GM12878 (cell line): Measurements from ENCODE around the gene MYOM1. TPM values are rescaled to one million over a fixed set of nuclear protein-coding genes. Genes with fewer than 3 reads are reported as not detected.
A peak's percentile ranks its signal among the peaks of the same experiment; 100 is the strongest.

Experiments
- ATAC-seq: fragments of 200-7000 bp; cut with Tn5 transposase; 3 replicates; pipeline ENCODE4 v1.9.1; 2020; ENCODE audit warnings: mild to moderate bottlenecking, moderate library complexity
- BruUV-seq: library from RNA; stranded (reverse); fragments of 400-500 nt; replicated peaks from 2 replicates; lab custom pipeline; 2021; lab: Mats Ljungman, UMichigan
- CTCF ChIA-PET: fragments of 300-600 bp; sonication (Branson Sonifier 250); formaldehyde crosslinking; extraction: SDS; loops from one replicate; lab custom pipeline; 2021; ENCODE audit warnings: inconsistent platforms; lab: Yijun Ruan, JAX
- POLR2A ChIA-PET: fragments of 350-600 bp; formaldehyde crosslinking; extraction: SDS; loops from one replicate; lab custom pipeline; 2021; ENCODE audit warnings: inconsistent platforms; lab: Charles Lee
- RAD21 ChIA-PET: fragments of 300-600 bp; sonication (Branson Sonifier 250); formaldehyde crosslinking; loops from one replicate; lab custom pipeline; 2023; ENCODE audit warnings: antibody characterized with exemption; ENCODE audit not compliant: unreplicated experiment; lab: Charles Lee
- SMC1A ChIA-PET: fragments of 300-600 bp; sonication (Branson Sonifier 250); formaldehyde crosslinking; loops from one replicate; lab custom pipeline; 2023; ENCODE audit not compliant: unreplicated experiment, uncharacterized antibody; lab: Charles Lee
- DNase-seq: peaks from one replicate; pipeline ENCODE4 v3.0.0-alpha.2; 2011; ENCODE audit warnings: low read depth, low spot score
- FAIRE-seq: peaks from 3 replicates; lab custom pipeline; 2011; peaks lifted over from hg19 to GRCh38; lab: Jason Lieb, UNC
- H2AFZ ChIP-seq: 2 replicates; pipeline ENCODE4 v1.6.0; 2011; ENCODE audit warnings: low read depth, low read length, control low read depth; ENCODE audit not compliant: control insufficient read depth
- H3K27ac ChIP-seq: 2 replicates; pipeline ENCODE4 v1.5.1; 2011; ENCODE audit warnings: control low read depth; ENCODE audit not compliant: control insufficient read depth, insufficient read depth
- H3K27me3 ChIP-seq, 2 experiments: replicated peaks in 1 of 2; 2 replicates each; pipeline versions ENCODE4 v1.6.0 to v1.6.1; 2011; ENCODE audit warnings: low read length in 1 of 2; ENCODE audit not compliant: control insufficient read depth in 2 of 2, insufficient read depth in 2 of 2
- H3K36me3 ChIP-seq, 2 experiments: 2 replicates each; pipeline ENCODE4 v1.5.1; 2011; ENCODE audit warnings: low read length in 1 of 2; ENCODE audit not compliant: control insufficient read depth in 2 of 2, insufficient read depth in 2 of 2
- H3K4me1 ChIP-seq: 2 replicates; pipeline ENCODE4 v1.6.1; 2011; ENCODE audit warnings: mild to moderate bottlenecking, low read length, moderate library complexity, mixed read lengths; ENCODE audit not compliant: control insufficient read depth, insufficient read depth
- H3K4me2 ChIP-seq: 2 replicates; pipeline ENCODE4 v1.6.0; 2011; ENCODE audit warnings: control low read depth; ENCODE audit not compliant: control insufficient read depth, insufficient read depth
- H3K4me3 ChIP-seq: fragments of 200-600 bp; sonication (generic); 2 replicates; pipeline ENCODE4 v1.5.1; 2016
- H3K79me2 ChIP-seq: 2 replicates; pipeline ENCODE4 v1.6.0; 2011; ENCODE audit warnings: low read length; ENCODE audit not compliant: control insufficient read depth, insufficient read depth
- H3K9ac ChIP-seq: 2 replicates; pipeline ENCODE4 v1.8.0; 2011; ENCODE audit warnings: low read length, control low read depth, mixed read lengths; ENCODE audit not compliant: control insufficient read depth, insufficient read depth
- H3K9me3 ChIP-seq: replicated peaks from 3 replicates; pipeline ENCODE4 v1.5.1; 2011; ENCODE audit warnings: mild to moderate bottlenecking, low read length; ENCODE audit not compliant: control insufficient read depth, insufficient read depth
- H4K20me1 ChIP-seq: 2 replicates; pipeline ENCODE4 v1.6.0; 2011; ENCODE audit not compliant: control insufficient read depth, insufficient read depth
- BMI1 ChIP-seq: fragments of 450-650 bp; IDR thresholded peaks from 2 replicates; pipeline ENCODE4 v1.6.1; 2016; ENCODE audit warnings: mild to moderate bottlenecking, moderate library complexity, borderline replicate concordance
- BRCA1 ChIP-seq: IDR thresholded peaks from 2 replicates; pipeline ENCODE4 v1.6.1; 2011; ENCODE audit warnings: low read depth, low read length, improper control_type of control experiment
- CEBPB ChIP-seq, 2 experiments: fragments of 150-350 bp in 1 of 2; IDR thresholded peaks; 2 replicates each; pipeline ENCODE4 v1.6.1; 2012 to 2014; ENCODE audit warnings: low read depth in 2 of 2, low read length in 2 of 2, borderline replicate concordance in 1 of 2, inconsistent platforms in 1 of 2
- ETV6 ChIP-seq, 2 experiments: fragments of 450-650 bp in 1 of 2; IDR thresholded peaks in 1 of 2; conservative IDR thresholded peaks in 1 of 2; 2 replicates each; pipeline ENCODE4 v1.6.1; 2014; ENCODE audit warnings: antibody characterized with exemption in 1 of 2, borderline replicate concordance in 1 of 2, low read depth in 1 of 2, mild to moderate bottlenecking in 1 of 2, moderate library complexity in 1 of 2
- GABPA ChIP-seq: IDR thresholded peaks from 2 replicates; pipeline ENCODE4 v1.6.1; 2014; ENCODE audit warnings: antibody characterized with exemption, low read depth, mild to moderate bottlenecking, inconsistent platforms
- SRF ChIP-seq, 2 experiments: IDR thresholded peaks; 2 replicates each; pipeline ENCODE4 v1.6.1; 2011; ENCODE audit warnings: low read depth in 2 of 2, low read length in 2 of 2, mild to moderate bottlenecking in 1 of 2, moderate library complexity in 1 of 2
- TAF1 ChIP-seq: IDR thresholded peaks from 2 replicates; pipeline ENCODE4 v1.6.1; 2011; ENCODE audit warnings: mild to moderate bottlenecking, low read depth, low read length, borderline replicate concordance
- ZSCAN29 ChIP-seq: fragments of 450-650 bp; IDR thresholded peaks from 2 replicates; pipeline ENCODE4 v1.6.1; 2017; ENCODE audit warnings: mild to moderate bottlenecking, moderate library complexity
- WGBS: methylation state at CpG from one replicate; pipeline ENCODE4 v1.1.6; 2016; ENCODE audit warnings: low lambda C conversion rate; ENCODE audit not compliant: insufficient replicate concordance, insufficient coverage; ENCODE audit errors: missing lambda C conversion rate; 5-methylcytosine and 5-hydroxymethylcytosine counted together
- in situ Hi-C: fragments of 300-500 bp; cut with MboI; formaldehyde crosslinking; loops from 9 replicates; pipeline ENCODE4 v1.14.3; 2018; ENCODE audit warnings: mixed read lengths
- intact Hi-C: fragments of 100-400 bp; cut with micrococcal nuclease; formaldehyde crosslinking; loops from one replicate; pipeline ENCODE4 v1.14.2; 2022; ENCODE audit not compliant: unreplicated experiment
- polyA plus RNA-seq, 11 experiments: library from polyadenylated mRNA; depleted of rRNA in 4 of 11; unstranded in 6 of 11; stranded (reverse) in 5 of 11; fragments of >200 nt; fragmentation: Nextera tagmentation in 4 of 11; fragmentation: Illumina TruSeq in 1 of 11; extraction: Ambion mirVana in 4 of 11; extraction: Trizol in 1 of 11; gene quantifications; 1 replicate in 1 of 11; 2 replicates in 10 of 11; pipeline versions ENCODE4 v1.2.1 to v1.2.3, GENCODE V29; 2011 to 2016; ENCODE audit warnings: inconsistent platforms in 2 of 11, missing spikeins in 2 of 11, low read depth in 1 of 11
- total RNA-seq, 4 experiments: library from RNA; depleted of rRNA in 3 of 4; stranded (reverse); fragments of >200 nt in 3 of 4; fragmentation: Illumina TruSeq in 1 of 4; extraction: Trizol in 1 of 4; gene quantifications; 2 replicates each; pipeline versions ENCODE4 v1.2.1 to v1.2.3, GENCODE V29; 2013 to 2021
- TF ChIP-seq, protein P1 (sequence below): IDR thresholded peaks from 2 replicates; pipeline ENCODE4 v1.6.1; 2011; ENCODE audit warnings: mild to moderate bottlenecking, low read depth, low read length, moderate library complexity; ENCODE audit not compliant: insufficient replicate concordance
- TF ChIP-seq, protein P2 (sequence below): IDR thresholded peaks from 2 replicates; pipeline ENCODE4 v1.6.1; 2011; ENCODE audit warnings: borderline replicate concordance, low read depth, mild to moderate bottlenecking, moderate library complexity, low read length; ENCODE audit not compliant: insufficient read depth, poor library complexity, severe bottlenecking

The MYOM1 gene
- total and polyA plus RNA-seq, 10 of the 15 experiments (the other 5 are each of a cell fraction or from before 2014, with no cell fraction given), result 0.06 to 1.0 (median 0.57) TPM

DNA sequence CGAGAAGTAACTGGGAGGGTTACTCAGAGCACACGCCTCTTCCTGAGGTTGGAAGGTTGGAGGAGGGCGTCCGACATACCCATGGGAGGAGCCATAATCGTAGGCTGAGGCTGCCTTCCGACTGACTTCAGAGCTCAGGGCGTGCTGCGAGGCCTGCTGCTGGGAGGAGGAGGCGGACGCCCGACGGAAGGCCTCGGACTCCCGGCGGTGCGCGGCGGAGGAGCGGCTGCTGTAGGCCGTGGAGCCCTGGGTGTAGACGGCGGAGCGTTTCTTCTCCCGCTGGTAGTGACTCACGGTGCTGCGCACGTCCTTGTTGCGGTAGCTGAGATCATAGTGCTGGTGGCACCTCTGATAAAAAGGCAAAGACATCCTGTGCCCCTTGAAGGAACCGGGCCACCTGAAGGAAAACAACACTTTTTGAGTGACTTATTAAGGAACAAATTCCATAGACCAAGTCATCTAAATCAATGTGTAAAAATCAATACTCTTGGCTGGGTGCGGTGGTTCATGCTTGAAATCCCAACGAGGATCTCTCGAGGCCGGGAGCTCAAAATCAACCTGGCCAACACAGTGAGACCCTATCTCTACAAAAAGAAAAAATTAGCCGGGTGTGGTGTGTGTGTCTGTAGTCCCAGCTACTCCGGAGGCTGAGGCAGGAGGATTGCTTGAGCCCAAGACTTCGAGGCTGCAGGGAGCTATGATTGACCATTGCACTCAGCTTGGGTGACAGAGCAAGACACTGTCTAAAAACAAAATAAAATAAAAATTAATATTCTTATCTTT lies 4.7 kb downstream of the MYOM1 start:
- in situ Hi-C loops, result no loop called here
- 92% methylated on average over 23 of the region's 36 CpGs for WGBS
- RAD21 ChIA-PET, result no interaction called here

DNA sequence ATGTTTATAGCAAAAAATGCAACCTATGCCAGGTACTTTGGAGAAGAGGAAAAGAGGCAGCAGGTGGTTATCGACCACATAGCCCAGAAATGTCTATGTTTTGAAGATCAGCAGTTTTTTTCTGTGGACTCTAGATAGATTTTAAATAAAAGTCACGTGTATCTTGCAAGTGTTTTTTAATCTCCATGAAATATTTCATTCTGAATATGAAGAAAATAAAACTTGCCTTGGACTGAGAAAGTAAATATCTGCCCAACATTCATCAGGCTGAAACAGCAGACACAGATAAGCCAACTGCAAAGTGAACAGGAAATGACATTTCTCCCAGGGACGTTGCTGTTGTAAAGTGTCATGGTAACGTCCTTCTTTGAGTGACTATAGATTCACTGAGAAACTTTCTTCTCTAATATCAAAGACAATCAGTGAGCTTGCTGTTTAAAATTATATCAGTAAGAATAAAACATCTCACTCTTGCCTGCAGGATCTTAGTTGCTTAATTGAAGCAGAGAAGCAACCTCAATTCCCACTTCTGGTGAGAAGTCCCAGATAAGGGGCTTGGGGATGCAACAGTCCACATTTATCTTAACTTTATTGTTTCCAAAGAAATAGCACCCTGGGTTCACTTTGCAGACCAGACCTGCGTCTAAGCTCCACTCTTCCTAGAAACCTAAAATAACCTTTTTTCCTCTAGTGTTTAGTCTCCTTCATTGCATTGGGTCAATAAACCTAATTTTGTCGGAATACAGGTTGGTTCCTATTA lies 6.3 kb downstream of the MYOM1 start:
- H3K79me2 ChIP-seq, result no peaks in the 10 kb centered on the region
- H3K36me3 ChIP-seq, result no peaks in the 10 kb centered on the region
- H3K27ac ChIP-seq, result no peak overlapping the region
- no TSS peak for BruUV-seq
- H3K27me3 ChIP-seq, result no peaks in the 10 kb centered on the region
- H3K4me1 ChIP-seq, result no peaks in the 10 kb centered on the region
- no peaks in the 10 kb centered on the region for H4K20me1 ChIP-seq
- ChIA-PET CTCF (interaction anchor here (0.8 to 1.1 kb wide), 3 partner anchors 32 to 63 kb away, joined by 3 to 6 read pairs (median 5); no protein-coding TSS in a partner anchor), POLR2A (interaction anchor here (0.5 to 0.6 kb wide), 2 partner anchors 524 to 730 kb away, joined by 4 to 6 read pairs; no protein-coding TSS in a partner anchor), RAD21 (no interaction called here), SMC1A (interaction anchor here (0.8 to 3.9 kb wide), 7 partner anchors 19 to 219 kb away, joined by 3 to 15 read pairs (median 3); no protein-coding TSS in a partner anchor)
- intact Hi-C loops, result loop anchor here (5.0 kb wide), 1 partner anchor 61 kb away; no protein-coding TSS in a partner anchor
- WGBS, result 55% methylated on average over 6 of the region's 6 CpGs
- no peaks in the 10 kb centered on the region for H3K9me3 ChIP-seq
- no peak overlapping the region for H3K9ac ChIP-seq
- in situ Hi-C loops, result no loop called here
- peak; percentile 35; the same call in 2 of the 3 replicates for ATAC-seq
- FAIRE-seq, result no peak
- no peak overlapping the region for H3K4me3 ChIP-seq
- peak overlapping the region; percentile 64 for H2AFZ ChIP-seq
- no peak for DNase-seq
- H3K4me2 ChIP-seq, result no peak overlapping the region
- TF ChIP-seq ZSCAN29, result no peak
- no peak for TF ChIP-seq BRCA1
- TF ChIP-seq, protein P1, sequence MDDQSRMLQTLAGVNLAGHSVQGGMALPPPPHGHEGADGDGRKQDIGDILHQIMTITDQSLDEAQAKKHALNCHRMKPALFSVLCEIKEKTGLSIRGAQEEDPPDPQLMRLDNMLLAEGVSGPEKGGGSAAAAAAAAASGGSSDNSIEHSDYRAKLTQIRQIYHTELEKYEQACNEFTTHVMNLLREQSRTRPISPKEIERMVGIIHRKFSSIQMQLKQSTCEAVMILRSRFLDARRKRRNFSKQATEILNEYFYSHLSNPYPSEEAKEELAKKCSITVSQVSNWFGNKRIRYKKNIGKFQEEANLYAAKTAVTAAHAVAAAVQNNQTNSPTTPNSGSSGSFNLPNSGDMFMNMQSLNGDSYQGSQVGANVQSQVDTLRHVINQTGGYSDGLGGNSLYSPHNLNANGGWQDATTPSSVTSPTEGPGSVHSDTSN, result no peak
- TF ChIP-seq BMI1, result no peak
- no peak for TF ChIP-seq CEBPB (IDR thresholded peaks at IDR 0.05; ENCODE audit: borderline replicate concordance in 1 of 2, low read depth in 2 of 2, low read length in 2 of 2)
- 0 out of 2 replicates have a peak, but pooled peaks have one; percentile 18 for TF ChIP-seq GABPA
- TF ChIP-seq, protein P2, sequence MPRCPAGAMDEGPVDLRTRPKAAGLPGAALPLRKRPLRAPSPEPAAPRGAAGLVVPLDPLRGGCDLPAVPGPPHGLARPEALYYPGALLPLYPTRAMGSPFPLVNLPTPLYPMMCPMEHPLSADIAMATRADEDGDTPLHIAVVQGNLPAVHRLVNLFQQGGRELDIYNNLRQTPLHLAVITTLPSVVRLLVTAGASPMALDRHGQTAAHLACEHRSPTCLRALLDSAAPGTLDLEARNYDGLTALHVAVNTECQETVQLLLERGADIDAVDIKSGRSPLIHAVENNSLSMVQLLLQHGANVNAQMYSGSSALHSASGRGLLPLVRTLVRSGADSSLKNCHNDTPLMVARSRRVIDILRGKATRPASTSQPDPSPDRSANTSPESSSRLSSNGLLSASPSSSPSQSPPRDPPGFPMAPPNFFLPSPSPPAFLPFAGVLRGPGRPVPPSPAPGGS, result no peak
- no peak for TF ChIP-seq ETV6 (conservative IDR thresholded peaks at IDR 0.05 in 1 of 2, IDR thresholded peaks at IDR 0.05 in 1 of 2; ENCODE audit: borderline replicate concordance in 1 of 2, low read depth in 1 of 2)

More for the DNA sequence above, 4.7 kb downstream of the MYOM1 start:
- Histone ChIP-seq H3K27ac (no peak overlapping the region), H3K4me2 (no peak overlapping the region), H3K9me3 (no peaks in the 10 kb centered on the region), H2AFZ (no peak overlapping the region), H3K27me3 (no peaks in the 10 kb centered on the region), H3K4me3 (no peak overlapping the region), H3K4me1 (no peaks in the 10 kb centered on the region), H3K79me2 (no peaks in the 10 kb centered on the region), H3K36me3 (no peaks in the 10 kb centered on the region), H4K20me1 (no peaks in the 10 kb centered on the region), H3K9ac (no peak overlapping the region)
- BruUV-seq, result no TSS peak
- no peak for DNase-seq
- SMC1A ChIA-PET, result interaction anchor here (0.6 to 3.9 kb wide), 2 partner anchors 35 to 143 kb away, joined by 3 to 15 read pairs; no protein-coding TSS in a partner anchor
- no peak for FAIRE-seq
- TF ChIP-seq TAF1 (no peak), SRF (IDR thresholded peaks at IDR 0.05; ENCODE audit: low read depth in 2 of 2, low read length in 2 of 2) (0 out of 4 replicates have a peak, but pooled peaks of 1 of the 2 experiments have one; percentile 26)
- no peak for ATAC-seq
- CTCF ChIA-PET, result no interaction called here
- intact Hi-C loops, result loop anchor here (5.0 kb wide), 1 partner anchor 63 kb away; no protein-coding TSS in a partner anchor
- POLR2A ChIA-PET, result no interaction called here
